HepG2 (cell line): Measurements from ENCODE around the gene NDUFS5.

Experiments
- ATAD3A ChIP-seq: sonication (generic); formaldehyde crosslinking; IDR thresholded peaks from 2 replicates; pipeline ENCODE4 v1.4.0; 2020; ENCODE audit warnings: missing genetic modification reagents
- CTCF ChIP-seq: sonication (generic); formaldehyde crosslinking; IDR thresholded peaks from 2 replicates; pipeline ENCODE4 v1.5.0; 2020; ENCODE audit warnings: mild to moderate bottlenecking, missing genetic modification reagents, moderate library complexity
- GLI4 ChIP-seq: sonication (generic); formaldehyde crosslinking; IDR thresholded peaks from 2 replicates; pipeline ENCODE4 v1.5.1; 2020; ENCODE audit warnings: missing genetic modification reagents, mild to moderate bottlenecking, moderate library complexity, borderline replicate concordance
- JUNB ChIP-seq: sonication (generic); formaldehyde crosslinking; IDR thresholded peaks from 2 replicates; pipeline ENCODE4 v1.8.0; 2022; ENCODE audit warnings: missing genetic modification reagents, mild to moderate bottlenecking, borderline replicate concordance
- KAT7 ChIP-seq: IDR thresholded peaks from 2 replicates; pipeline ENCODE4 v1.6.1; 2018; ENCODE audit warnings: borderline replicate concordance, missing compliant biosample characterization
- NFIC ChIP-seq: IDR thresholded peaks from 2 replicates; pipeline ENCODE4 v1.6.1; 2012; ENCODE audit warnings: mild to moderate bottlenecking, low read length, inconsistent platforms
- POLR2A ChIP-seq, 2 experiments: IDR thresholded peaks; 2 replicates each; pipeline ENCODE4 v1.6.1; 2011; ENCODE audit warnings: low read depth in 2 of 2, low read length in 2 of 2, mild to moderate bottlenecking in 1 of 2, moderate library complexity in 1 of 2; ENCODE audit not compliant: insufficient read depth in 1 of 2
- SP2 ChIP-seq: sonication (generic); formaldehyde crosslinking; IDR thresholded peaks from 2 replicates; pipeline ENCODE4 v1.5.1; 2020; ENCODE audit warnings: mild to moderate bottlenecking, missing genetic modification reagents
- U2AF1 ChIP-seq: fragments of 200-400 bp; formaldehyde crosslinking; optimal IDR thresholded peaks from 2 replicates; pipeline ENCODE3; 2017; ENCODE audit warnings: mild to moderate bottlenecking, low read depth, low read length
- ZBTB44 ChIP-seq: sonication (generic); formaldehyde crosslinking; IDR thresholded peaks from 2 replicates; pipeline ENCODE4 v1.4.0; 2020; ENCODE audit warnings: missing genetic modification reagents
- ZC3H13 ChIP-seq: sonication (generic); formaldehyde crosslinking; IDR thresholded peaks from 2 replicates; pipeline ENCODE4 v1.8.1; 2023; ENCODE audit warnings: mild to moderate bottlenecking, missing genetic modification reagents, moderate library complexity
- ZFP82 ChIP-seq: sonication (generic); formaldehyde crosslinking; IDR thresholded peaks from 2 replicates; pipeline ENCODE4 v1.5.1; 2020; ENCODE audit warnings: mild to moderate bottlenecking, missing genetic modification reagents, borderline replicate concordance
- ZKSCAN8 ChIP-seq: IDR thresholded peaks from 2 replicates; pipeline ENCODE4 v1.6.1; 2016; ENCODE audit warnings: borderline replicate concordance, missing genetic modification reagents, missing compliant biosample characterization
- ZNF496 ChIP-seq: sonication (generic); formaldehyde crosslinking; IDR thresholded peaks from 2 replicates; pipeline ENCODE4 v1.8.1; 2023; ENCODE audit warnings: mild to moderate bottlenecking, moderate library complexity, missing genetic modification reagents; ENCODE audit not compliant: insufficient replicate concordance

- TF ChIP-seq ZKSCAN8, result no peak
- no peak for TF ChIP-seq ATAD3A
- TF ChIP-seq POLR2A (IDR thresholded peaks at IDR 0.05; ENCODE audit: insufficient read depth in 1 of 2, low read depth in 2 of 2, low read length in 2 of 2), result no peak
- no peak for TF ChIP-seq ZBTB44 (CRISPR knock-in tag)
- no peak for TF ChIP-seq ZFP82
- no peak for TF ChIP-seq U2AF1
- no peak for TF ChIP-seq KAT7 (CRISPR knock-in tag)
- no peak for TF ChIP-seq JUNB (CRISPR knock-in tag)
- TF ChIP-seq ZNF496 (CRISPR knock-in tag), result no peak
- TF ChIP-seq SP2, result no peak
- no peak for TF ChIP-seq CTCF (CRISPR knock-in tag)
- no peak for TF ChIP-seq ZC3H13
- no peak for TF ChIP-seq GLI4 (CRISPR knock-in tag)
- no peak for TF ChIP-seq NFIC
These were observed 37.6 kb downstream of the NDUFS5 start for GRCh38 chr1:39063775-39064174.
